Mammary epithelial cell (primary cell): ENCODE measurements around the gene MBIP.

Experiments used
- CTCF ChIP-seq, 2 donors: IDR thresholded peaks in 1 of 2; conservative IDR thresholded peaks in 1 of 2; 2 replicates each; pipeline ENCODE4 v1.5.1; 2011 to 2012; ENCODE audit warnings: inconsistent platforms in 2 of 2, low read length in 2 of 2, mild to moderate bottlenecking in 2 of 2, control low read depth in 1 of 2, low read depth in 1 of 2; ENCODE audit not compliant: insufficient read depth in 1 of 2; ENCODE audit errors: extremely low read depth in 1 of 2
- EZH2 ChIP-seq: IDR thresholded peaks from 2 replicates; pipeline ENCODE4 v1.6.1; 2012; ENCODE audit warnings: low read length, inconsistent platforms, borderline replicate concordance

- TF ChIP-seq CTCF (conservative IDR thresholded peaks at IDR 0.05 in 1 of 2, IDR thresholded peaks at IDR 0.05 in 1 of 2; ENCODE audit: extremely low read depth in 1 of 2, insufficient read depth in 1 of 2, low read depth in 1 of 2, low read length in 2 of 2) (no peak), EZH2 (no peak)
Measured at GRCh38 chr14:36361210-36361853, 40.9 kb upstream of the MBIP start.
